ENCODE measurements around the gene MAP3K19. TPM values are rescaled to one million over a fixed set of nuclear protein-coding genes. Genes with fewer than 3 reads are reported as not detected.

The MAP3K19 gene
- total RNA-seq, 1 experiment from 2014 or later = not detected

- Mint-ChIP-seq H3K36me3 (no peaks in the 10 kb centered on the region), H3K9me3 (no peaks in the 10 kb centered on the region), H3K27ac (no peak overlapping the region), H3K4me3 (no peak overlapping the region), H3K4me1 (no peaks in the 10 kb centered on the region), H3K27me3 (ENCODE audit: low read depth) (no peaks in the 10 kb centered on the region)
- DNase-seq (ENCODE audit: low spot score) (no peak), ATAC-seq (no peak)
- no peak for TF ChIP-seq NR1H2 (CRISPR knock-in tag; IDR thresholded peaks at IDR 0.05)
- TF ChIP-seq ZNF281 (CRISPR knock-in tag; IDR thresholded peaks at IDR 0.05) = no peak
- no peak for TF ChIP-seq E2F5 (CRISPR knock-in tag; IDR thresholded peaks at IDR 0.05)
- POLR2A ChIA-PET = no interaction called here
- CTCF ChIA-PET = interaction anchor here (0.7 kb wide), 1 partner anchor 20 kb away, joined by 3 read pairs; no protein-coding TSS in a partner anchor
These were observed 24.0 kb downstream of the MAP3K19 start for GRCh38 chr2:135022952-135023880.

- ChIA-PET POLR2A (no interaction called here), CTCF (interaction anchor here (1.2 kb wide), 1 partner anchor 33 kb away, joined by 5 read pairs; no protein-coding TSS in a partner anchor)
- TF ChIP-seq ERG (CRISPR knock-in tag; IDR thresholded peaks at IDR 0.05) (no peak), PREB (CRISPR knock-in tag; IDR thresholded peaks at IDR 0.05; ENCODE audit: borderline replicate concordance) (no peak), USF1 (CRISPR knock-in tag; IDR thresholded peaks at IDR 0.05) (no peak), ZMAT4 (CRISPR knock-in tag; IDR thresholded peaks at IDR 0.05) (no peak), ZNF423 (CRISPR knock-in tag; IDR thresholded peaks at IDR 0.05) (no peak), ZNF263 (CRISPR knock-in tag; IDR thresholded peaks at IDR 0.05; ENCODE audit: low read depth) (no peak)
- Mint-ChIP-seq H3K4me3 (no peak overlapping the region), H3K27ac (no peak overlapping the region), H3K4me1 (no peaks in the 10 kb centered on the region), H3K9me3 (peaks cover 4% of the 10 kb centered on the region), H3K27me3 (ENCODE audit: low read depth) (no peaks in the 10 kb centered on the region), H3K36me3 (no peaks in the 10 kb centered on the region)
- no peak for DNase-seq (ENCODE audit: low spot score)
- no peak for ATAC-seq
These were observed 25.6 kb downstream of the MAP3K19 start for GRCh38 chr2:135021618-135022017.

GRCh38 chr2:135011633-135012032, 35.6 kb downstream of the MAP3K19 start:
- Mint-ChIP-seq H3K36me3 (peaks cover 5% of the 10 kb centered on the region; the same call in 1 of the 2 replicates), H3K27ac (no peak overlapping the region), H3K4me3 (no peak overlapping the region), H3K9me3 (peaks cover 9% of the 10 kb centered on the region), H3K4me1 (peaks cover 10% of the 10 kb centered on the region), H3K27me3 (ENCODE audit: low read depth) (no peaks in the 10 kb centered on the region)
- ChIA-PET POLR2A (no interaction called here), CTCF (no interaction called here)
- ATAC-seq = no peak
- DNase-seq (ENCODE audit: low spot score) = no peak
- no peak for TF ChIP-seq ZNF425 (CRISPR knock-in tag; conservative IDR thresholded peaks at IDR 0.05)
- no peak for TF ChIP-seq STAT6 (CRISPR knock-in tag; conservative IDR thresholded peaks at IDR 0.05; ENCODE audit: low read depth)
- TF ChIP-seq JAZF1 (CRISPR knock-in tag; IDR thresholded peaks at IDR 0.05) = no peak
- TF ChIP-seq ZNF423 (CRISPR knock-in tag; IDR thresholded peaks at IDR 0.05) = no peak
- no peak for TF ChIP-seq ATF6 (CRISPR knock-in tag; IDR thresholded peaks at IDR 0.05)
- TF ChIP-seq RORB (CRISPR knock-in tag; IDR thresholded peaks at IDR 0.05) = no peak
- TF ChIP-seq SP1 (CRISPR knock-in tag; conservative IDR thresholded peaks at IDR 0.05) = no peak

Measured in WTC11 (cell line).